Neuron (in vitro differentiated cells): ENCODE measurements around the gene BCR.
A peak's percentile ranks its signal among the peaks of the same experiment; 100 is the strongest.

Experiments used
- H2AFZ ChIP-seq: one replicate; pipeline ENCODE4 v1.6.1; 2013; ENCODE audit warnings: low read depth, mild to moderate bottlenecking, inconsistent platforms, low read length, moderate library complexity
- H3K27me3 ChIP-seq: one replicate; pipeline ENCODE4 v1.6.1; 2013; ENCODE audit warnings: low read length; ENCODE audit not compliant: insufficient read depth
- H3K36me3 ChIP-seq: one replicate; pipeline ENCODE4 v1.6.1; 2013; ENCODE audit warnings: low read length; ENCODE audit not compliant: insufficient read depth
- H3K4me1 ChIP-seq: one replicate; pipeline ENCODE4 v1.6.1; 2013; ENCODE audit warnings: low read length; ENCODE audit not compliant: insufficient read depth
- H3K4me3 ChIP-seq: 2 replicates; pipeline ENCODE4 v1.5.1; 2013; ENCODE audit warnings: mild to moderate bottlenecking, low read length, moderate library complexity
- H3K9me3 ChIP-seq: one replicate; pipeline ENCODE4 v1.6.1; 2013; ENCODE audit warnings: low read length

The BCR gene

DNA sequence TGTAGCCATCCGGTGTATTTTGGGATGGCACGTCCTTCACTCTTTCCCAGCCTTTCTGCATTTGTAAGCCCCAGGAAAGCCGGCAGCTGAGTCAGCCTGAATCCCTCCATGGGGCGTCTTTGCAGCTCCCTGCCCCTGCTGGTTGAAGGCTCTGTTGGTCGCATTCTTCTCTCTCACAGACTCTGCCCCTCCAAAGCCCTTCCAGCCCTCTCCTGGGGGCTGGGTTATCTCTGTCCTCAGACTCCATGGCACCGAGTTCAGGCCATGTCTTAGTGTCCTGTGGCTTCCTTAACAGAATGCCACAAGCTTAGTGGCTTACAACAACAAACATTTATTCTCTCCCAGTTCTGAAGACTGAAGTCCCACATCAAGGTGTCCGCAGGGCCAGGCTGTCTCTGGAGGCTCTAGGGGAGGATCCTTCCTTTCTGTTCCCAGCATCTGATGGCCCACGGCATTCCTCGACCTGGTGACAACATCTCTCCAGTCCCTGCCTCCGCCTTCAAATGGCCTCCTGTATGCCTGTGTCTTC, 62.2 kb downstream of the BCR start:
- Histone ChIP-seq H3K9me3 (peaks cover 3% of the 10 kb centered on the region), H3K4me1 (peaks cover 35% of the 10 kb centered on the region), H2AFZ (no peak overlapping the region), H3K27me3 (no peaks in the 10 kb centered on the region), H3K4me3 (peak overlapping the region; percentile 31), H3K36me3 (no peaks in the 10 kb centered on the region)

DNA sequence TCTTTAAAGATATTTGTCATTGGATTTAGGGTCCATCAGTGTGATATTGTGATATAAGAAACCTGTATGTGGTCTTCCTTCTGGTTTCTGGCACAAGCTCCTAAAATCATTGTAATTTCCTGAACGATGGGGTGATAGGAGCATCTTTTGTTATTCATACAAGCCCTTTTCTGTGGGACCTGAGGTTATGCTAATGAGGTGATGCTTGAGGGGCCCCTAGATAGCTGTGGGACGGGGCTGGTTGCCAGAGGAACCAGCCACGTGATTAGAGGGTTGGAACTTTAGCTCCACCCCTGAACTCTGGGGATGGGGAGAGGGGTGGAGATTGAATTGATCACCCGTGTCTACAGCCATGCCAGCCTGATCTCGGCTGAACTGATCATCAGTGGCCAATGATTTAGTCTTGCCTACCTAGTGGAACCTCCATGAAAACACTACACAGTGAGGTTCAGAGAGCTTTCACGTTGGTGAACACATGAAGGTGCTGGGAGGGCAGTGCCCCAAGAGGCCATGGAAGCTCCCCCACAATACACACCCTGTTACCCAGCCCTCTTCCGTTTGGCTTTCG, 62.8 kb downstream of the BCR start:
- Histone ChIP-seq H3K27me3 (no peaks in the 10 kb centered on the region), H3K4me3 (peak overlapping the region; percentile 31), H3K4me1 (peaks cover 33% of the 10 kb centered on the region), H2AFZ (no peak overlapping the region), H3K9me3 (peaks cover 3% of the 10 kb centered on the region), H3K36me3 (no peaks in the 10 kb centered on the region)

DNA sequence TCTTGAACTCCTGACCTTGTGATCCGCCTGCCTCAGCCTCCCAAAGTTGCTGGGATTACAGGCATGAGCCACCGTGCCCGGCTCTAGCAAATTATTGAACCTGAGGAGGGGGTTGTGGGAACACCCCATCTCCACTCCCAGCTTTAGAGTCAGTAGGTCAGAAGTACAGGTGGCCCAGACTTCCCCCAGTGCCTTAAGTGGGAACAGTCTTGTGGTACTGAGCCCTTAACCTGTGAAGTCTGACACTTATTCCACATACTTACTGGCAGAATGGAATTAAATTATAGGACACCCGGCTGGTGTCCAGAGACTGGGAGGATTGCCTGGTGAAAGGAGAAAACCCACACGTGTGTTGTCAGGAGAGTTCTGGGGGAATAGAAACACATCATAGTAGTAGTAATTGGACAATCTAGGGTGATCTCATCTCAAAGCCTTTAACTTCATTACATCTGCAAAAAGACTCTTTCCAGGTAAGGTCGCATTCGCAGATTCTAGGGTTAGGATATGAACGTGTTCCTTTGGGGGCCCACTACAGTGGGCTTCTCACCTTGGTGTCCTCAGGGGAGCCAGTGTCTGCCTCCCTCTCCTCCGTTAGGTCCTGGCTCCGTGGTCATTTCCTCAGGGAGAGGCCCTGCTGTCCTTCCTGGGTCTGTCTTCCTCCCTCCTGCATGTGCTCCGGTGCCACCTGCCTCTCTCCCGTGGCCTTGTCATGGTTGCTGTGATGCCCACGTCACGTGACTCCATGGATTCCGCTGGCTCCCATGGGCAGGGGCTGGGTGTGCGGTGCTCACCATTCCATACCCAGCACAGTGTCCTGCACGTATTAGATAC, 63.8 kb downstream of the BCR start:
- no peak overlapping the region for H2AFZ ChIP-seq
- peaks cover 39% of the 10 kb centered on the region for H3K4me1 ChIP-seq
- H3K36me3 ChIP-seq = no peaks in the 10 kb centered on the region
- H3K9me3 ChIP-seq = peaks cover 3% of the 10 kb centered on the region
- H3K27me3 ChIP-seq = no peaks in the 10 kb centered on the region
- no peak overlapping the region for H3K4me3 ChIP-seq

DNA sequence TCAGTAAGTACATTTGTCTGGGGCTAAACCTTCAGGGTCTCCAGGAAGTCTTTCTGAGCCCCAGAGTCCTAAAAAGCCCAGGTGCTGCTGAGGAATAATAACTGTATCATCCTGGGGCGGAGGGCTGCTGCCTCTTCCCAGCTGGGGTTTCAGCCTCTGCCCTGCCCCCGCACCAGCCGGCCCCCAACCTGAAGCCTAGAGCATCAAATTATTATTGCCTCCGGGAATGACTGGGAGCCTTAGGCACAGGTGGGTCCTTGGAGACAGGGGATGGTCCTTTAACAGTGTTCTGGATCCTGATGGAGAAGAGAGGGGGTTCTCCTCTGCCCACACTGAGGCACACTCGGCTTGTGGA, 64.4 kb downstream of the BCR start:
- Histone ChIP-seq H3K4me3 (no peak overlapping the region), H3K9me3 (no peaks in the 10 kb centered on the region), H2AFZ (no peak overlapping the region), H3K27me3 (no peaks in the 10 kb centered on the region), H3K36me3 (no peaks in the 10 kb centered on the region), H3K4me1 (peaks cover 39% of the 10 kb centered on the region)

DNA sequence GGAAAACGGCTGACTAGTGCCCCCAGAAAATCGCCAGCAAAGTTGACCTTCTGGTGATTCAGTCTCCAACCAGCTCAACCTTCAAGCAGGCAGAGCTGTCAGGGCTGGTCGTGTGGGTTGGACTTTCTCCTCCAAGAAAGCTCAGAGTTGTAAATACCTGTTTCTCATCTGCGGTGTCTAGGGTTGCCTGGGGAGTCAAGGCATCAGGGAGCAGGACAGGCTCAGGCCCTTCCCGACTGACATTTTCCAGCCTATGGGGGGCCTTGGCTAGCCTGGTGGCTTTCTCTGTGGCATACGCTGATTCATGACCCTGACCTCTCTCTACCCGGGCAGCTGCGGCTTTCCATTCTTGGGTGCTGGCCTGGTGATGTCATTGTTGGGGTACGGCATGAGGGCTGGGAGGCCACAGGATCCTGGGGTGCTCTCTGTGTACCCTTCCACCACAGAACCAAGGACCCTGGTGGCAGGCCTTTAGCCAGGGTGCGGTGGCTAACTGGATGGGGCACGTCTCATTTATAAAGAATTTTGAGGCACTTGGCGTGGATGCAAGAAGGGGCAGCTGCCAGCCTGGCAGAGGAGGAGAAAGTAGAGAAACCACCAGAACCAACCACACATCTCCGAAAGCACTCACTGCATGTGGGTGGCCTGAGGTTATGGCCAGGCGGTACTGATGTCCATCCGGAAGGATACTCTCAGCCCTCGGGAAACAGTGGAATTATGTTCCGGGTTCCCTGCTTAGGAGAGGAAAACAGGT, 64.9 kb downstream of the BCR start:
- no peaks in the 10 kb centered on the region for H3K27me3 ChIP-seq
- no peaks in the 10 kb centered on the region for H3K9me3 ChIP-seq
- peaks cover 39% of the 10 kb centered on the region for H3K4me1 ChIP-seq
- H3K36me3 ChIP-seq = no peaks in the 10 kb centered on the region
- no peak overlapping the region for H2AFZ ChIP-seq
- H3K4me3 ChIP-seq = no peak overlapping the region

DNA sequence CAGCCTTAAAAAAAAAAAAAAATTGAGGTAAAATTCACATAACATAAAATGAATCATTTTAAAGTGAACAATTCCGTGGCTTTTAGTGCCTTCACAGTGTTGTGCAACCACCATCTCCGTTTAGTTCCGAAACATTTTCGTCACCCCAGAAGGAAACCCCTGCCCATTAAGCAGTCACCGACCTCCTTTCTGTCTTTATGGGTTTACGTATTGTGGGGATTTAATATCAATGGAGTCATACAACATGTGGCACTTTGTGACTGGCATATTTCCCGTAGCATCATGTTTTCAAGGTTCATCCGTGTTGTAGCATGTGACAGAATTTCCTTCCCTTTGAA, 65.5 kb downstream of the BCR start:
- Histone ChIP-seq H3K9me3 (no peaks in the 10 kb centered on the region), H3K27me3 (no peaks in the 10 kb centered on the region), H3K4me1 (peaks cover 37% of the 10 kb centered on the region), H3K4me3 (no peak overlapping the region), H2AFZ (no peak overlapping the region), H3K36me3 (no peaks in the 10 kb centered on the region)

DNA sequence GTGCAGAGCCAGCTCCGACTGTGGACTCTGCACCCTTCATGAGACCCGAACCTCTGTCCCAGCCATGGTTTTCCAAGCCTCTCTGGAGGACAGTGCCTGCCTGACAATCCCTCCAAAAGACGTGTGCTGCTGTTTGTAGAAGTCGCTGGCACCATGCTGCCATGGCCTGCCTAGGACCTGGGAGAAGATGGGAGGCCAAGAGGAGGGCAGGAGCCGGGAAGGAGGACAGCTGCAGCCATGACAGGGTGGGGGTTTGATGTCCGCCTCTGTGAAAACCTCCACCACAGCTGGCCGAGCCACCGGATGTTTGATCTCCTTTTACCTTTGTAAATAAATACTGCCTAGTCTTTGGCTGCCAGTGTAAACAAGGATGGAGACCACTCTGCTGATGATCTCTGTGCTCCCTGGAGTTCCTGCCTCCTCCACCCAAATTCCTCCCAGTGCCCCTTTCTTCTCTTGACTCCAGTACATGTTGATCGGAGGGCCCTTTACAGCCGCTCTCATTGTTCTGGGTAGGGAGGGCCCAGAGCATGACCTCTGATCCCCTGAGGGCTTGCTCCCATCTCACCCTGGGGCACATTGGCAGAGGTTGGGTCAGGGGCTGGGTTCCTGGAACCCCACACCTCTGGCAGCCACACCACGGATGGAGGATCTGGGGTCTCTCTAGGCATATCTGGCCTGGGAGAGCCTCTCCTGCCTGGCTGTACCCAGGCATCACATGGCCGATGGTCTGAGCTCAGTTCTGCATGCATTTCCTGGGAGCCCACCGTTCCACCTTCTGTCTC, 66.9 kb downstream of the BCR start:
- no peak overlapping the region for H3K4me3 ChIP-seq
- no peaks in the 10 kb centered on the region for H3K27me3 ChIP-seq
- H3K36me3 ChIP-seq = no peaks in the 10 kb centered on the region
- peaks cover 23% of the 10 kb centered on the region for H3K4me1 ChIP-seq
- H2AFZ ChIP-seq = no peak overlapping the region
- no peaks in the 10 kb centered on the region for H3K9me3 ChIP-seq

DNA sequence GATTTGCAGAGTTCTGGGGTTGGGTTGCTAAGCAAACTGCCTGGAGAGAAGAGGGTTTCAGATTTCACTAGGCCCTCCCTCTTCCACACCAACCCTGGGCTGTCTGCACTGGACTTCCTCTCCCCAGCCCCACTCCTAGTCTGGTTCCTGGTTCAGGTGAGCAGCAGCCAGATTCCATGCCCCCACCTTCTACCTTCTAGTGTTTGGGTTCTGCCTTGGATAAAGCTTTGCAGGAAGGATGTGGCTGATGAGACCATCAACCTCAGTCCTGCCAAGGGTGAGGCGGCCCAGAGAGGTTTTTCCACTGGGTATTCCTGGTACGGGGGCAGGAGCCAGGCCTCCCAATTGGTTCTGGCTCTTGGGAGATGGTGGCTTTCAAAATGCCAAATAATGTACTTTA, 68.3 kb downstream of the BCR start:
- Histone ChIP-seq H3K27me3 (no peaks in the 10 kb centered on the region), H2AFZ (no peak overlapping the region), H3K9me3 (no peaks in the 10 kb centered on the region), H3K4me3 (no peak overlapping the region), H3K4me1 (peaks cover 10% of the 10 kb centered on the region), H3K36me3 (peaks cover 3% of the 10 kb centered on the region)

DNA sequence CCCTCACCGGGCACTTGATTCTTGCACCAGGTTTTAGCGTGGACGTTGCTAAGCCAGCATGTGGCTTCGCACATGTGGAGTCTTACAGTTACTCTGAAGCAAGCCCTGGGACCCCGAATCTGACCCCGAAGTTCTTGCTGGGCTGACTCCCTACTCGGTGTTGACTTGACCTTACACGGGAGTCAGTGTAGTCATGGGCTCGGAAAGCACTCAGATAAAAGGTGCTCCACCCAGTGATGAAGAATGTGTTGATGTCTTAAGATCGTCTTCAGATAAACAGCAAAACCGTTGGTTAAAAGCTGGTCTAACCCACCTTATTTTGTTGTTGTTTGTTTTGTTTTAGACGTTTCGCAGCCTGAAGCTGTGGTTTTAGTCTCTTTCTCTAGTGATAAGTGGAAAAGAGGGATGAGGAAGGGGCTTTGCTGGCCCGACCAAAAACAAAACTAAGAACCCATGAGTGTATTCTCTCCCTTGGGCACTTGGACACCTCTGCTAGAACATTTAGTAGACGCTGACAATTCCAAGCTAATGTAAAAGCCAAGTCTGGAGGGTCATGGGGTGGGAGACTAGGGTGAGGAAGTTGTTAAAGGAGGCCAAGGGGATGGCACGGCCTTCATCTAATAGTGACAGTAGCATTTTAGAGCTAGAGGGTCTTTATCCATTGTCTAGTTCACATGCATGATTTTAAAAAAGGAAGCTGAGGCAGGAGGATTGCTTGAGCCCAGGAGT, 69.9 kb downstream of the BCR start:
- Histone ChIP-seq H3K9me3 (no peaks in the 10 kb centered on the region), H3K4me3 (no peak overlapping the region), H3K4me1 (peaks cover 6% of the 10 kb centered on the region), H3K36me3 (peaks cover 18% of the 10 kb centered on the region), H3K27me3 (no peaks in the 10 kb centered on the region), H2AFZ (no peak overlapping the region)

DNA sequence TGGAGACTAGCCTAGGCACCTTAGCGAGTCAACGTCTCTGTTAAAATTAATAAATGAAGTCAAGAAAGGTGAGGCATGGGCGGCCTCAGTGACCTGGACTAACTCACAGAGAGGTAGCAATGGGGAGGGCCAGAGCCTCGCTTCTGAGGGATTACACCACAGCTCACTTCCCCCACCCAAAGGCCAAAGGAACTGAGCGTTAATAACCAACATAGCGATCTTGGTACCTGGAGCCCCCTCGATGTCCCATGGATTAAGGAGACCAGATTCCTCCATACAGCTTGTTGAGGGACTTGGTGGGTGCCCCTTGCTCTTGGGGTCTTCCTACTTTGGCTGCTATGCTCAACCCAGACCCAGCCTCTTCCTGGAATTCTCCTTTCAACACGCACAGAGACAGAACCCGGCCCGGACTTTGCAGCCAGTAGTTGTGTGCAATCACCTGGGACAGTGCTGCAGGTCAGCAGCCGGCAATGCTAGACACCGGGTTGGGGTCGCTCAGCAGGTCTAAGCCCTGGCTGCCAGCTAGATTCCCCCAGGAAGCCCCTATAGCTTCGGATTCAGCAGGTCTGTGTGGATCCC, 70.6 kb downstream of the BCR start:
- H2AFZ ChIP-seq = no peak overlapping the region
- no peak overlapping the region for H3K4me3 ChIP-seq
- H3K4me1 ChIP-seq = peaks cover 6% of the 10 kb centered on the region
- H3K27me3 ChIP-seq = no peaks in the 10 kb centered on the region
- H3K36me3 ChIP-seq = peaks cover 25% of the 10 kb centered on the region
- no peaks in the 10 kb centered on the region for H3K9me3 ChIP-seq

DNA sequence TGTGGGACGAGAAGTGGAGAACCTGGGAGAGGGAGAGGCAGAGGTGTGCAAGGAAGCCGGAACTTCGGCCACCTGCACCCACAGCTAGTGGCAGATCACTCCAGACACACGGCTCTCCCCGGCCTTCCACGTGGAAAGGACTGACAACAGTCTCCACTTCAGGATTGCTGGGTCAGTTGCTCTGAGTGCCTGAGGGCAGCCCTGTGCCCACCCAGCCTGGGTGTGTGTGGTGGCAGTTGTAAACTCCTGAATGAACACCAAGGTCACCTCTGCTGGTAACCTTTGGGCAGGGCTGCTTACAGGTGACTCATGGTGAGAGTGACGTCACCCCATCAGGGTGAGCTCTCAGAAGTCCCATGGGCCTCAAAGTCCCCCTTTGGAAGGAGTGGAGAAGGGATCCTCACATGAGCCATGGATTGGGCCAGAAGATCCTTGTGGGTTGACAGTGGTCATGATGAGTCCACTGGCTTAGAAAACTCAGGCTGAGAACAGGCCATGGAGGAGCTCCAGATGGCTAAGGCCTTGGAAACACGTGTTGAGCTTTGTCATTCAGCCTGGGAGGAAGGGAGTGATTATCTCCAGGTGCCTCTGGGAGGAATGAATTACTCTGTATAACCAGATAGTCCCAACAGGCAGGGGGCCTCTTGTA, 71.3 kb downstream of the BCR start:
- Histone ChIP-seq H3K9me3 (no peaks in the 10 kb centered on the region), H3K4me3 (no peak overlapping the region), H3K27me3 (no peaks in the 10 kb centered on the region), H3K36me3 (peaks cover 31% of the 10 kb centered on the region), H2AFZ (no peak overlapping the region), H3K4me1 (peaks cover 6% of the 10 kb centered on the region)
